ENCODE data around the gene LTA. TPM values are rescaled to one million over a fixed set of nuclear protein-coding genes. Genes with fewer than 3 reads are reported as not detected.

LTA gene
- total RNA-seq, 1 donor from 2014 or later, result not detected

- no peak for DNase-seq
Observed at GRCh38 chr6:31543639-31544038, 28.4 kb upstream of the LTA start.

GRCh38 chr6:31544676-31545075 is 27.4 kb upstream of the LTA start:
- no peak for DNase-seq

- DNase-seq, result no peak
Observed at GRCh38 chr6:31545291-31545690, 26.8 kb upstream of the LTA start.

GRCh38 chr6:31546339-31546957 is 25.6 kb upstream of the LTA start, which contains the start of gene ATP6V1G2:
TSS of gene ATP6V1G2 (minus strand) at chr6:31546608. CDS start at chr6:31546559, 49 bp downstream.
- peak; percentile 94 for DNase-seq

GRCh38 chr6:31546958-31547726 is 24.9 kb upstream of the LTA start, which contains the start of gene NFKBIL1:
TSS of gene NFKBIL1 (plus strand) at chr6:31547608. CDS start at chr6:31547695, 87 bp downstream.
- DNase-seq, result peak; percentile 98

GRCh38 chr6:31547727-31548543 is 24.2 kb upstream of the LTA start:
- no peak for DNase-seq

GRCh38 chr6:31548544-31548873 is 23.6 kb upstream of the LTA start:
- no peak for DNase-seq

- peak; percentile 92 for DNase-seq
Observed at GRCh38 chr6:31551371-31551770, 20.7 kb upstream of the LTA start.

GRCh38 chr6:31556307-31556706 is 15.8 kb upstream of the LTA start:
- no peak for DNase-seq

- peak; percentile 50 for DNase-seq
Observed at GRCh38 chr6:31557443-31558317, 14.4 kb upstream of the LTA start.

GRCh38 chr6:31558318-31558625 is 13.8 kb upstream of the LTA start:
- DNase-seq, result no peak

GRCh38 chr6:31558631-31559500 is 13.2 kb upstream of the LTA start:
- DNase-seq, result peak; percentile 56

GRCh38 chr6:31559606-31559957 is 12.5 kb upstream of the LTA start:
- no peak for DNase-seq

- peak; percentile 99 for DNase-seq
Observed at GRCh38 chr6:31559958-31560696, 12.0 kb upstream of the LTA start.

GRCh38 chr6:31560697-31561058 is 11.4 kb upstream of the LTA start:
- no peak for DNase-seq

- DNase-seq, result no peak
Observed at GRCh38 chr6:31567531-31568370, 4.3 kb upstream of the LTA start.

GRCh38 chr6:31568537-31568961 is 3.5 kb upstream of the LTA start:
- DNase-seq, result no peak

GRCh38 chr6:31569861-31570536 is 2.1 kb upstream of the LTA start:
- DNase-seq, result no peak
